Lung (tissue), 10 donors: ENCODE measurements around the gene RSRP1. TPM values are rescaled to one million over a fixed set of nuclear protein-coding genes. Genes with fewer than 3 reads are reported as not detected.
"Not testable (repeated sequence)": the region's sequence is repeated elsewhere in the genome, so short reads cannot be mapped to it uniquely, and the experiment has no call there.

Source experiments
- ATAC-seq: fragments of 200-7000 bp; cut with Tn5 transposase; one replicate; pipeline ENCODE4 v1.9.1; 2020; ENCODE audit warnings: moderate number of reproducible peaks; ENCODE audit not compliant: insufficient read depth, low FRiP score
- DNase-seq, 3 donors: peaks; one replicate each; pipeline ENCODE4 v3.0.0-alpha.2; 2013 to 2017
- H3K27ac ChIP-seq, 2 donors: one replicate each; pipeline ENCODE4 v1.5.1; 2013; ENCODE audit warnings: mild to moderate bottlenecking in 2 of 2, moderate library complexity in 2 of 2, control low read depth in 1 of 2, inconsistent platforms in 1 of 2, low read depth in 1 of 2, low read length in 1 of 2
- H3K27me3 ChIP-seq, 3 donors: one replicate each; pipeline ENCODE4 v1.5.1; 2013; ENCODE audit warnings: low read length in 2 of 3; ENCODE audit not compliant: control insufficient read depth in 3 of 3, insufficient read depth in 3 of 3
- H3K36me3 ChIP-seq, 4 donors: one replicate each; pipeline ENCODE4 v1.5.1; 2013; ENCODE audit warnings: low read length in 4 of 4, mild to moderate bottlenecking in 1 of 4, moderate library complexity in 1 of 4; ENCODE audit not compliant: control insufficient read depth in 4 of 4, insufficient read depth in 4 of 4
- H3K4me1 ChIP-seq, 5 donors: one replicate each; pipeline ENCODE4 v1.5.1; 2013; ENCODE audit warnings: low read length in 5 of 5, mild to moderate bottlenecking in 2 of 5, moderate library complexity in 1 of 5; ENCODE audit not compliant: control insufficient read depth in 5 of 5, insufficient read depth in 5 of 5
- H3K4me3 ChIP-seq: one replicate; pipeline ENCODE4 v1.5.1; 2013; ENCODE audit warnings: mild to moderate bottlenecking, control low read depth, moderate library complexity
- H3K9ac ChIP-seq, 2 donors: one replicate each; pipeline ENCODE4 v1.5.1; 2013; ENCODE audit warnings: low read length in 2 of 2, control low read depth in 1 of 2; ENCODE audit not compliant: insufficient read depth in 1 of 2
- H3K9me3 ChIP-seq, 4 donors: one replicate each; pipeline ENCODE4 v1.5.1; 2013; ENCODE audit warnings: low read length in 3 of 4, mild to moderate bottlenecking in 1 of 4, moderate library complexity in 1 of 4; ENCODE audit not compliant: control insufficient read depth in 4 of 4, insufficient read depth in 3 of 4
- WGBS, 2 donors: extraction: QIAGEN DNeasy Blood & Tissue Kit; methylation state at CpG; one replicate each; pipeline ENCODE4 v1.1.7; 2013; 5-methylcytosine and 5-hydroxymethylcytosine counted together
- polyA plus RNA-seq, 2 donors: library from polyadenylated mRNA; stranded (reverse); fragments of 200-250 nt; gene quantifications; one replicate each; pipeline ENCODE4 v1.2.1, GENCODE V29; 2013
- total RNA-seq, 2 donors: library from RNA; depleted of rRNA in 1 of 2; stranded (reverse); fragments of >200 nt in 1 of 2; gene quantifications; one replicate each; pipeline ENCODE4 v1.2.1, GENCODE V29; 2014 to 2021
- donor health status: Bipolar disorder and iron deficiency.
- donor health status: healthy.
- donor health status: DM: yes; HTN: yes; CAD: no.

Gene RSRP1
- total and polyA plus RNA-seq, 4 donors, result 72.6 to 364 (median 157) TPM

- DNase-seq, H3K9me3 ChIP-seq, H3K4me1 ChIP-seq, H3K4me3 ChIP-seq, H3K27ac ChIP-seq, ATAC-seq, H3K36me3 ChIP-seq, H3K9ac ChIP-seq, H3K27me3 ChIP-seq: not testable (repeated sequence)
- 78 to 79% methylated on average over 6 to 8 of the region's 8 CpGs for WGBS, 2 donors
These were observed 25.0 kb upstream of the RSRP1 start, which contains the start of gene RHD for GRCh38 chr1:25272238-25272637. Gene RHD, plus strand, starts transcription at chr1:25272509. Its CDS starts 39 bp downstream, at chr1:25272548.

GRCh38 chr1:25268143-25268760 lies 21.0 kb upstream of the RSRP1 start:
- Histone ChIP-seq H3K9ac (peak overlapping the region in 1 of 2 donors; percentile 74), H3K27ac (peak overlapping the region; percentile 40 to 76)
- H3K9me3 ChIP-seq, H3K36me3 ChIP-seq, DNase-seq, ATAC-seq, H3K27me3 ChIP-seq, H3K4me3 ChIP-seq, H3K4me1 ChIP-seq: not testable (repeated sequence)
- 26 to 36% methylated on average over 14 of the region's 14 CpGs for WGBS, 2 donors

- 0 to 1% methylated on average over 32 to 42 of the region's 56 CpGs for WGBS, 2 donors
- H3K4me1 ChIP-seq, H3K36me3 ChIP-seq, H3K9me3 ChIP-seq, H3K27me3 ChIP-seq: not testable (repeated sequence)
- H3K9ac ChIP-seq, result peak overlapping the region in 1 of 2 donors; percentile 74
- peak; percentile 68 to 89 (median 80) for DNase-seq
- ATAC-seq, result peak; percentile 93
- peak overlapping the region; percentile 67 for H3K4me3 ChIP-seq
- peak overlapping the region; percentile 89 to 90 for H3K27ac ChIP-seq
These were observed 20.3 kb upstream of the RSRP1 start for GRCh38 chr1:25267288-25268142.

GRCh38 chr1:25266554-25267287 lies 19.5 kb upstream of the RSRP1 start:
- H3K4me3 ChIP-seq, result peak overlapping the region; percentile 54
- peak overlapping the region in 1 of 2 donors; percentile 23 for H3K9ac ChIP-seq
- ATAC-seq, result peak; percentile 27
- H3K27ac ChIP-seq, result peak overlapping the region in 1 of 2 donors; percentile 63
- not testable (repeated sequence) for DNase-seq, H3K9me3 ChIP-seq, H3K4me1 ChIP-seq, H3K27me3 ChIP-seq, H3K36me3 ChIP-seq
- 0 to 1% methylated on average over 23 to 27 of the region's 45 CpGs for WGBS, 2 donors

- not testable (repeated sequence) for H3K4me3 ChIP-seq, H3K27ac ChIP-seq, H3K9me3 ChIP-seq, H3K9ac ChIP-seq, DNase-seq, H3K27me3 ChIP-seq, ATAC-seq, H3K4me1 ChIP-seq, H3K36me3 ChIP-seq
- WGBS, 2 donors, result 67 to 86% methylated on average over 3 of the region's 3 CpGs
These were observed 13.1 kb upstream of the RSRP1 start for GRCh38 chr1:25260336-25260735.

GRCh38 chr1:25259813-25260212 lies 12.6 kb upstream of the RSRP1 start:
- H3K9ac ChIP-seq, H3K27me3 ChIP-seq, H3K36me3 ChIP-seq, H3K9me3 ChIP-seq, H3K4me1 ChIP-seq, ATAC-seq, H3K27ac ChIP-seq, H3K4me3 ChIP-seq: not testable (repeated sequence)
- WGBS, 2 donors, result 27 to 43% methylated on average over 7 of the region's 7 CpGs
- peak in 1 of 3 donors; percentile 25 for DNase-seq
